ENCODE measurements around the gene CITED2. TPM values are rescaled to one million over a fixed set of nuclear protein-coding genes. Genes with fewer than 3 reads are reported as not detected.

Gene CITED2
- total RNA-seq, 1 experiment from 2014 or later, result 63.4 TPM

GRCh38 chr6:139386404-139386803, 12.0 kb upstream of the CITED2 start:
- Mint-ChIP-seq H3K9me3 (peaks cover 4% of the 10 kb centered on the region), H3K36me3 (peaks cover 3% of the 10 kb centered on the region; the same call in 1 of the 2 replicates), H3K27ac (no peak overlapping the region), H3K27me3 (ENCODE audit: low read depth) (no peaks in the 10 kb centered on the region), H3K4me1 (no peaks in the 10 kb centered on the region), H3K4me3 (no peak overlapping the region)
- DNase-seq (ENCODE audit: low spot score) (no peak), ATAC-seq (no peak)
- ChIA-PET CTCF (no interaction called here), POLR2A (no interaction called here)
- TF ChIP-seq CTCF (IDR thresholded peaks at IDR 0.05), result no peak
- TF ChIP-seq CREM (CRISPR knock-in tag; IDR thresholded peaks at IDR 0.05), result no peak
- TF ChIP-seq E2F5 (CRISPR knock-in tag; IDR thresholded peaks at IDR 0.05), result no peak
- no peak for TF ChIP-seq ZNF232 (CRISPR knock-in tag; IDR thresholded peaks at IDR 0.05)
- no peak for TF ChIP-seq ZNF512 (CRISPR knock-in tag; IDR thresholded peaks at IDR 0.05; ENCODE audit: borderline replicate concordance)
- TF ChIP-seq CBFB (CRISPR knock-in tag; IDR thresholded peaks at IDR 0.05; ENCODE audit: low read depth), result no peak
- no peak for TF ChIP-seq GRHL2 (CRISPR knock-in tag; IDR thresholded peaks at IDR 0.05; ENCODE audit: insufficient replicate concordance, severe bottlenecking)
- TF ChIP-seq PREB (CRISPR knock-in tag; IDR thresholded peaks at IDR 0.05; ENCODE audit: borderline replicate concordance), result no peak

GRCh38 chr6:139381216-139381865, 6.9 kb upstream of the CITED2 start:
- ATAC-seq, result no peak
- peaks cover 12% of the 10 kb centered on the region for H3K9me3 Mint-ChIP-seq

More at GRCh38 chr6:139381216-139381865, 6.9 kb upstream of the CITED2 start:
- CTCF ChIA-PET, result interaction anchor here (0.8 kb wide), 1 partner anchor 12 kb away, joined by 3 read pairs; no protein-coding TSS in a partner anchor
- no peak overlapping the region for H3K27ac Mint-ChIP-seq
- POLR2A ChIA-PET, result no interaction called here
- no peaks in the 10 kb centered on the region for H3K27me3 Mint-ChIP-seq (ENCODE audit: low read depth)
- DNase-seq (ENCODE audit: low spot score), result no peak
- no peak overlapping the region for H3K4me3 Mint-ChIP-seq
- TF ChIP-seq CBFB (CRISPR knock-in tag; IDR thresholded peaks at IDR 0.05; ENCODE audit: low read depth) (no peak), ZNF425 (CRISPR knock-in tag; conservative IDR thresholded peaks at IDR 0.05) (no peak), FOXK1 (CRISPR knock-in tag; IDR thresholded peaks at IDR 0.05) (no peak), ELF4 (CRISPR knock-in tag; IDR thresholded peaks at IDR 0.05; ENCODE audit: low read depth) (no peak), RELA (CRISPR knock-in tag; IDR thresholded peaks at IDR 0.05; ENCODE audit: borderline replicate concordance) (no peak), ZNF281 (CRISPR knock-in tag; IDR thresholded peaks at IDR 0.05) (no peak), CDX4 (CRISPR knock-in tag; IDR thresholded peaks at IDR 0.05; ENCODE audit: borderline replicate concordance) (no peak), GABPB1 (CRISPR knock-in tag; IDR thresholded peaks at IDR 0.05) (no peak), TEAD4 (CRISPR knock-in tag; IDR thresholded peaks at IDR 0.05) (no peak)
- H3K4me1 Mint-ChIP-seq, result peaks cover 10% of the 10 kb centered on the region
- peaks cover 3% of the 10 kb centered on the region; the same call in 1 of the 2 replicates for H3K36me3 Mint-ChIP-seq

Data from WTC11 (cell line).